Right ventricle myocardium inferior (tissue), 1 donor: ENCODE results near the gene MYT1. TPM values are rescaled to one million over a fixed set of nuclear protein-coding genes. Genes with fewer than 3 reads are reported as not detected.

Source experiments
- ATAC-seq: fragments of 200-7000 bp; cut with Tn5 transposase; one replicate; pipeline ENCODE4 v1.9.1; 2020; ENCODE audit warnings: mild to moderate bottlenecking, moderate library complexity
- DNase-seq: peaks from one replicate; pipeline ENCODE4 v3.0.0; 2021; ENCODE audit errors: missing footprints
- intact Hi-C: fragments of 100-400 bp; cut with DNase I; formaldehyde crosslinking; loops from one replicate; pipeline ENCODE4 v1.11.0; 2022
- total RNA-seq: library from RNA; stranded (reverse); fragmentation: NEBNext Ultra II Directional; extraction: Animal tissue kit (Norgen Biotek cat#: 25700); gene quantifications from one replicate; pipeline ENCODE4 v1.2.1, GENCODE V29; 2021
- donor health status: DM: no; HTN: yes; CAD: no; lungs with severe emphysema.

The MYT1 gene
- total RNA-seq, 1 donor from 2014 or later, result 0.16 TPM

- no peak for DNase-seq
These were observed 12.4 kb upstream of the MYT1 start for GRCh38 chr20:64151633-64152530.

GRCh38 chr20:64152906-64153305 is 11.3 kb upstream of the MYT1 start:
- ATAC-seq, result no peak
- DNase-seq, result no peak

More at GRCh38 chr20:64151633-64152530, 12.4 kb upstream of the MYT1 start:
- intact Hi-C loops, result no loop called here
- no peak for ATAC-seq

DNA sequence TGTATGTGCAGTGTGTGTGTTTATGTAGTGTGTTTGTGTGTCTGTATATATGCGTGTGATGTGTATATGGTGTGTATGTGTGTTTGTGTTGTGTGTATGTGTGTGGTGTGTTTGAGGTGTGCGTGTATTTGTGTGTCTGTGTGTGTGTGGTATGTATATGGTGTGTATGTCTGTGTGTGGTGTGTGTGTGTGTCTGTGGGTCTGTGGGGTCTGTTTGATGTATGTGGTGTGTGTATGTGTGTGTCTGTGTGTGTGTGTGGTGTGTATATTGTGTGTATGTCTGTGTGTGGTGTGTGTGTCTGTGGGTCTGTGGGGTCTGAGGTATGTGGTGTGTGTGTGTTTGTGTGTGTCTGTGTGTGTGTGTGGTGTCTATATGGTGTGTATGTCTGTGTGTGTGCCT is 10.8 kb upstream of the MYT1 start:
- DNase-seq, result peak; percentile 11
- no peak for ATAC-seq

More at GRCh38 chr20:64152906-64153305, 11.3 kb upstream of the MYT1 start:
- intact Hi-C loops, result no loop called here

DNA sequence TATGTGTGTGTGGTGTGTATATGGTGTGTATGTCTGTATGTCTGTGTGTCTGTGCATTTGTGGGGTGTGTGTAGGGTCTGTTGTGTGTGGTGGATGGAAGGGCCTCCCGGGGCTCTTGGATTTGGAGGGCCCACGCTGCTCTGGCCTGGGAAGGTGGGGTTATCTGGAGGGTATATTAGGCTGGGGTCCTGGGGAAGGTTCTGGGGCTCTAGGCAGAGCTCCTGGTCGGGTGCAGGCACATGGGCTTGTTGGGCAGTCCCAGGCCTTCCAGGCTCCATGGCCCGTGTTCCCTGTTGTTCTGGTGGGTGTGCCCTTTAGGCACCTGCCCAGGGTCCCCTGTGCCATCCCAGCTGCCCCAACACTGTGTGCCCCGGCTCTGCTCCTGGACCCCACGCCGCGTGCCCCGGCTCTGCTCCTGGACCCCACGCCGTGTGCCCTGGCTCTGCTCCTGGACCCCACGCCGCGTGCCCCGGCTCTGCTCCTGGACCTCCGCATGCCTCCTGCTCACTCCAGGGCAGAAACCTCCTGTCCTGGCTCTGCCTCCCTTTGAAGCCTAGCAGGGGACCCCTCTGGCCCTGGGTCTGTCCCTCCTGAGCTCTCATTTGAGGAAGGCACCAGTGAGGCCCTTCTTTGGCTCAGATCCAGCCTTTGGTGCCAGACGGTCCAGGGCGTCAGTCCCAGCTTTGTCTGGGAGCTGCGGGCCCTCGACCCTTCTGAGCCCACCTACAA is 10.2 kb upstream of the MYT1 start:
- ATAC-seq (no peak), DNase-seq (no peak)
- intact Hi-C loops, result no loop called here

More for the DNA sequence above, 10.8 kb upstream of the MYT1 start:
- intact Hi-C loops, result no loop called here

- ATAC-seq (no peak), DNase-seq (peak; percentile 37)
- intact Hi-C loops, result no loop called here
These were observed 9.5 kb upstream of the MYT1 start for GRCh38 chr20:64154590-64155257.

DNA sequence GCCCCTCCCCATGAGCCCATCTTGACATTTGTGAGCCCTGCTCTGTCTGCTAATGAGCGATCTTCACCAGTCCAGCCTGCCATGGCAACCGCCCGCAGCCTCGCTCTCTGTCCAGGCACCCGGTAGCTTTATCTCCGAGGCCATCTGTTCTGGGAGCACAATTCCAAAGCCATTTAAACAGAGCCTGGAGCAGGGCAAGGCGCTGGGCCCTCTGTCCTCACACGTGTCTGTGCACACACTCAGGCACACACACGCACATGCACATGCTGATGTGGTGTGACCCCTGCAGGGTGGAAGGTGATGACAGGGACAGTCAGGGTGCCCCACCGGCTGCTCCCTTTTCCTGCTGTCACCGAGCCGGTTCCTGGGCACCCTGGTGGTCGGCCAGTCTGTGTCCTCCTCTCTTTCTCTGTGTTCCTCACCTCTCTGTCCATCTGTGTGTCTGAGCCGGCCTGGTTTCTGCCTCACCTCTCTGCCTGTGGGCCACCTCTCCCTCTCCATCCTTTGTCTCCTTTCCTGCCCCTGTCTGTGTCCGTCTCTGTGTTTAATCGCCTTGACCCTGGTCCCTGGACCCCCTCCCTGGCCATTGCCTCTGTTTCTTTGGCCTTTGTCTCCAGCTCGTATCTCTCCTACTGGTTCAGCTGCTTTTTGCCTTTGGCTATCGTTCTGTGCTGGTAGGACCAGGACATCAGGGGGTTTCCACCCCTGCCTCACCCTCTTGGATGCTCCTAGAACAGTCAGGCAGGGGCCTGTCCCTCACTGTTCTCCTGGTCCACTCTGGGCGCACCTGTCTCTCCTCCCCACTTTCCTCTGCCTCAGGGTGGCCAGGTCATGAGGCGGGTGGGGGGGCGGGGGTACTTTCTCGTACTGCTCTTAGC is 8.8 kb upstream of the MYT1 start:
- peak; percentile 31 for DNase-seq
- intact Hi-C loops, result no loop called here
- ATAC-seq, result no peak

DNA sequence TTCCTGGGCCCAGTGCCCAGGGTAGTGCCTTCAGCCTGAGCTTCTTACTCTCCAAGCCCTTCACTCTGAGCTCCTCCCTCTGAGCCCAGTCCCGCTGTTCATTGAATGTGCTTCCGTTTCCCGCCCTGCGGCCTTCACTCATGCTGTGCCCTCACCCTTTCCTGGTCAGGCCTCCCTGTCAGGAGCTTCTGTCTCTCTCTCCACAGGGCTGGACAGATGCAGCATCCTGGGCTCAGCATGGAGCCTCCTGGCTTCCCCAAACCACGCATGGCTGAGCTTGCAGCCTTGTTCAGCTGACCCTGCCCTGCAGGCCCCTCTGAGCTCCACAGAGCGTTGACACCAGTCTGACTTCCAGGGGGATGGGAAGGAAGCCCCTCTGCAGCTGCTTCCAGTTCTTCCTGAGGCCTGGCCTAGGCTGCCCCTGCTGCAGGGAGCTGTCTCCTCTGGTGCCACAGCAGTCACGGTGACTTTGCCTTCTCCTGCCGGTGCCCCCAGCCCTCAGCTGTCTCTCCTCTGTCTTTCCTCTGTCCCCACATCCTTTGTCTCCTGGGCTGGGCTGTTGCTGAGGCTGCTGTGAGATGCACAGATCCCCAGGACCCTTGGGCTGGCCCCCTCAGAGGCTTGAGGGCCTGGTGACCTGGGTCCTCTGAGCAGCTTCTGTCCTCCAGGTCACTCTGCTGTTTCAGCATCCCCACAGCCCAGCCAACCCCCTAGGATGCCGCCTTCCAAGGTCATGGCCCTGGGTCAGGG is 7.9 kb upstream of the MYT1 start:
- ATAC-seq (no peak), DNase-seq (peak; percentile 49)

GRCh38 chr20:64156886-64157875 is 7.1 kb upstream of the MYT1 start:
- DNase-seq (peak; percentile 60), ATAC-seq (no peak)
- intact Hi-C loops, result no loop called here

More for the DNA sequence above, 7.9 kb upstream of the MYT1 start:
- intact Hi-C loops, result no loop called here

GRCh38 chr20:64157878-64158277 is 6.4 kb upstream of the MYT1 start:
- ATAC-seq (no peak), DNase-seq (no peak)
- intact Hi-C loops, result no loop called here

DNA sequence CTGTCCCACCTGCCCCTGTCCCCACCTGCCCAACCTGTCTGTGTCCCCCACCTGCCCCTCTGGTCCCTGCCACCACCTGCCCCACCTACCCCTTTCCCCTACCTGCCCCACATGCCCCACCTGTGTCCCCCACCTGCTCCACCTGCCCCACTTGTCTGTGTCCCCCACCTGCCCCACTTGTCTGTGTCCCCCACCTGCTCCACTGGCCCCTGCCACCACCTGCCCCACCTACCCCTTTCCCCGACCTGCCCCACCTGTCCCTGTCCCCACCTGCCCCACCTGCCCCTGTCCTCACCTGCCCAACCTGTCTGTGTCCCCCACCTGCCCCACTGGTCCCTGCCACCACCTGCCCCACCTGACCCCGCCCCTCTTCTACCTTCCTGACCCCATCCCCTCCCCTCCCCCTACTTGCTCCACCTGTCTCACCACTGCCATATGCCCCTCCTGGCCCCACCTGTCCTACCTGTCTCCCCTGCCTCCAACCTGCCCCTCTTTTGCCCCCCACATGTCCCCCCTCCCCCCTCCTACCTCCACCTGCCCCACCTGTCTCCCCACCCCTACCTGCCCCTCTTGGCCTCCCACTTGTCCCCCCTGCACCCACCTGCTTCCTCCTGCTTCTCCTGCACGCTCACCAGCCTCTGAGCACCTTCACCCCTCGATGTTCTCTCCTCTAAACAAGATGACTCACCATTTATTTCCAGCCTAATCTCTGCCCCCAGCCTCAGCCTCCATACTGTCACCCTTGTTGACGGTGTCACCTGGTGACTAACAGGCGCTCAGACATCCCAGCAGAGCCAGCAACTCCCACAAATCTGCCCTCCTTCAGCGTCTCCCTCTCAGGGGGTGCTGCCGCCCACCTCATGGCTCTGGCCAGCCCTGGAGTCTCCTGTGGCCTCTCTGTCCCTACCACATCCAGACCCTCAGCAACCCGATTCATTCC is 5.6 kb upstream of the MYT1 start:
- DNase-seq, result peak; percentile 42
- intact Hi-C loops, result no loop called here
- ATAC-seq, result no peak

DNA sequence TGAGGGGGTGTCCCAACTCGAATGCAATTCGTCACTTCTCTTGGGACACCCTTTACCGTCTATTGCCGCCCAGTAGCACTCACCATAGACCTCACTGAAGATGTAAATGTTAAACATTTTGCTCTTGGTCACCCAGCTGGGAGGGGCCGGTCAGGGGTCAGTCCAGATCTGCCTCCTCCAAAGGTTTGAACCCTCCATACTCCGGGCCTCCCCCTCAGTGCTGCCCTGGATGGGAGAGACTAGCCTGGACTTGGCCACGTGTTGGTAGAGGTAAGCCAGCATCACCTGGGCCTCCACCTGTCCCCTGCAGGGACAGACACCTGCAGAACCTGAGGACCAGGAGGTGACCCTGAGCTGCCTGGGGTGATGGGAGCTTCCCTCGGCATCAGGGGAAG is 5.0 kb upstream of the MYT1 start:
- DNase-seq, result peak; percentile 11
- intact Hi-C loops, result no loop called here

DNA sequence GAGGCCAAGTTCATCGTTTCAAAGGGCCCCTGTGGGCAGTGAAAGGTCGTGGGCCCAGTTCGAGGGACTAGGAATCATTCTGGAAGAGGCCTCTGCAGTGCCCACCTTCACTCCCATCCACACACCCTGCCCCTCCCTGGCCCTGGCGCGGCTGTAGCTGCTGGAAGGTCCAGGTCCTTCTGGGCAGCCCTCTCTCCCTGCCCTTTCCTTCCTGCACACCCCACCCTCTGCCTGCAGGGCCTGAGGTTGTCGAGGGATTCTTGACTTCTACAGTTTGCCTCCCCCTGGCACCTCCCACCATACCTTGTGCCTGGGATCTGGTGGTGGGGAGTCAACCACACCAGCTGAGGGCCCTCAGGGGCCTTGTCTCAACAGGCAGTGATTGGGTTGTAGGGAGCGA is 4.5 kb upstream of the MYT1 start:
- peak; percentile 46 for DNase-seq
- intact Hi-C loops, result no loop called here
- ATAC-seq, result no peak

More for the DNA sequence above, 5.0 kb upstream of the MYT1 start:
- ATAC-seq, result no peak

DNA sequence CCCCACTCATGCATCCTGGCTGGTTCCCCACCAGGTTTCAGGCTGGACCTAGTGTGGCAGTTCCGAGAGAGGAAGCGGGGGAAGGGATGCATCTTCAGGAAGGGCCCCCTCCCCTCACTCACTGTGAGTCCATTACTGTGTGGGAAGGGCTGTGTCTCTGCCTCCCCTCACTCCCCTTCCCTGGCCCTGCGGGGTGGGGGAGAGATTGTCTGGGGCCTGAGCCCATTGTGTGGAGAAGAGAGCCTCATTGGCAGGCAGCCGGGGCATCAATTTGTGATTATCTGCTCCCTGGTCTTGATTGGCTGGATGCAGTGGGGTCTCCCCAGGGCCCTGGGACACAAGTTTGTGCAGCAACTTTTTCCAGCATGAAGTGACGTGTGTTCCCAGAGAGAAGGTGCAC is 4.1 kb upstream of the MYT1 start:
- ATAC-seq (no peak), DNase-seq (peak; percentile 1)
- intact Hi-C loops, result no loop called here

- intact Hi-C loops, result no loop called here
- DNase-seq (peak; percentile 61), ATAC-seq (no peak)
These were observed 3.5 kb upstream of the MYT1 start for GRCh38 chr20:64160526-64161355.
